Measurements from ENCODE around the gene NDNF. TPM values are rescaled to one million over a fixed set of nuclear protein-coding genes. Genes with fewer than 3 reads are reported as not detected.

Gene NDNF
- total RNA-seq, 1 donor from 2014 or later: 1.3 TPM

DNA sequence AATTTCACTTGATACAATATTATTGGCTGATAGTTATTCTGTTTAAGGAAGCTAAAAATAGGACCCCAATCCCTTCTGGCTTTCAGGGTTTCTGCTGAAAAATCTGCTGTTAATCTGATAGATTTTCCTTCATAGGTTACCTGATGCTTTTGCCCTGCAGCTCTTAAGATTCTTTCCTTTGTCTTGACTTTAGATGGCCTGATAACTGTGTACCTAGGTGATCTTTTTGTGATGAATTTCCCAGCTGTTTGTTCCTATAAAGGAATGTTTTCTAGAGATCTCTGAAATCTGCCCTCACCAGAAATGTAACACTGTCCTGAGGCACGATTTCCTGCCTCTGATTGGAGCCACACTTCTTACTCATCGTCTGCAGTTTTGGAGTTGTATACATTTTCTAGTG lies 80.5 kb downstream of the NDNF start:
- Mint-ChIP-seq H3K4me3 (ENCODE audit: unreplicated experiment) (no peak overlapping the region), H3K4me1 (ENCODE audit: low read depth, unreplicated experiment) (no peaks in the 10 kb centered on the region), H3K9me3 (ENCODE audit: unreplicated experiment) (no peaks in the 10 kb centered on the region), H3K27ac (ENCODE audit: unreplicated experiment) (no peak overlapping the region), H3K27me3 (ENCODE audit: unreplicated experiment) (peaks cover 1% of the 10 kb centered on the region), H3K36me3 (ENCODE audit: unreplicated experiment) (no peaks in the 10 kb centered on the region)
- no peak for DNase-seq
- TF ChIP-seq, protein P1, sequence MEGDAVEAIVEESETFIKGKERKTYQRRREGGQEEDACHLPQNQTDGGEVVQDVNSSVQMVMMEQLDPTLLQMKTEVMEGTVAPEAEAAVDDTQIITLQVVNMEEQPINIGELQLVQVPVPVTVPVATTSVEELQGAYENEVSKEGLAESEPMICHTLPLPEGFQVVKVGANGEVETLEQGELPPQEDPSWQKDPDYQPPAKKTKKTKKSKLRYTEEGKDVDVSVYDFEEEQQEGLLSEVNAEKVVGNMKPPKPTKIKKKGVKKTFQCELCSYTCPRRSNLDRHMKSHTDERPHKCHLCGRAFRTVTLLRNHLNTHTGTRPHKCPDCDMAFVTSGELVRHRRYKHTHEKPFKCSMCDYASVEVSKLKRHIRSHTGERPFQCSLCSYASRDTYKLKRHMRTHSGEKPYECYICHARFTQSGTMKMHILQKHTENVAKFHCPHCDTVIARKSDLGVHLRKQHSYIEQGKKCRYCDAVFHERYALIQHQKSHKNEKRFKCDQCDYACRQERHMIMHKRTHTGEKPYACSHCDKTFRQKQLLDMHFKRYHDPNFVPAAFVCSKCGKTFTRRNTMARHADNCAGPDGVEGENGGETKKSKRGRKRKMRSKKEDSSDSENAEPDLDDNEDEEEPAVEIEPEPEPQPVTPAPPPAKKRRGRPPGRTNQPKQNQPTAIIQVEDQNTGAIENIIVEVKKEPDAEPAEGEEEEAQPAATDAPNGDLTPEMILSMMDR (IDR thresholded peaks at IDR 0.05; ENCODE audit: partially characterized antibody, unreplicated experiment): no peak

DNA sequence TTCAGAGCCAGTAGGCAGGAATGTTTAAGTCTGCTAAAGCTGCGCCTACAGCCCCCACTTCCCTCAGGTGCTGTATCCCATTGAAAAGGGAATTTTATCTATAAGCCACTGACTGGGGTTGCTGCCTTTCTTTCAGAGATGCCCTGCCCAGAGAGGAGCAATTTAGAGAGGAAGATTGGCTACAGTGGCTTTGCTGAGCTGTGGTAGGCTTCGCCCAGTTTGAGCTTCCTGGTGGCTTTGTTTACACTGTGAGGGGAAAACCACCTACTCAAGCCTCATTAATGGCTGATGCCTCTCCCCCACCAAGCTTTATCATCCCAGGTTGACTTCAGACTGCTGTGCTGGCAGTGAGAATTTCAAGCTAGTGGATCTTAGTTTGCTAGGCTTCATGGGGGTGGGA lies 82.1 kb downstream of the NDNF start:
- Mint-ChIP-seq H3K27me3 (ENCODE audit: unreplicated experiment) (peaks cover 1% of the 10 kb centered on the region), H3K4me1 (ENCODE audit: low read depth, unreplicated experiment) (no peaks in the 10 kb centered on the region), H3K27ac (ENCODE audit: unreplicated experiment) (no peak overlapping the region), H3K4me3 (ENCODE audit: unreplicated experiment) (no peak overlapping the region), H3K36me3 (ENCODE audit: unreplicated experiment) (no peaks in the 10 kb centered on the region), H3K9me3 (ENCODE audit: unreplicated experiment) (peaks cover 1% of the 10 kb centered on the region)
- no peak for DNase-seq
- TF ChIP-seq, protein P1 (IDR thresholded peaks at IDR 0.05; ENCODE audit: partially characterized antibody, unreplicated experiment): no peak

Other genes starting within 250 kb of the NDNF start
- 16.6 TPM for gene PRDM5, start 149.8 kb downstream of the NDNF start, total RNA-seq (ENCODE audit: unreplicated experiment)
- not detected for gene TNIP3, start 91.8 kb upstream of the NDNF start, total RNA-seq (ENCODE audit: unreplicated experiment)